ENCODE results near the gene LRMDA.

The LRMDA gene

DNA sequence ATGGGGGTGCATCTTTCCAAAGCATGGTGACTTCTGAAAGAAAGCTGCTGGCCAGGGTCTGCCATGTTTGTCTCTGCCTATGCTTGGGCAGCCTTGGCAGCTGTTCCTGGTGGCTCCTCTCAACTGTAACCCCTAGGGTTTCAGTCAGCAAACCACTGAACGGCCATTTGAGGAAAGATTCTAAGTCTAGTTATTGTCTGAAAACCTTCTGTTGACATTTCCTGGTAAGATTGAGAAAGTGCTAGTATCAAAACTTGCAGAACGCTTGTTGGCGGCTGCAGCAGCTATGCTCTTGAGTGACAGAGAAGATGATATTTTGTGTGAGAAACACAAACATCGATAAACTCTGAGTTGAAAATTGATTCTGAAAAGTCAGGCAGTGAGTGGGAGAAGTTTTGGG lies 523.1 kb downstream of the LRMDA start:
- no peak overlapping the region for H3K27ac Mint-ChIP-seq
- H3K36me3 Mint-ChIP-seq (ENCODE audit: low read depth) = no peaks in the 10 kb centered on the region
- intact Hi-C loops (cut with micrococcal nuclease) = no loop called here
- no peaks in the 10 kb centered on the region for H3K27me3 Mint-ChIP-seq
- H3K9me3 Mint-ChIP-seq = no peaks in the 10 kb centered on the region
- H3K4me1 Mint-ChIP-seq (ENCODE audit: low read depth) = peaks cover 59% of the 10 kb centered on the region
- H3K4me3 Mint-ChIP-seq = no peak overlapping the region

GRCh38 chr10:75955973-75956502 lies 524.6 kb downstream of the LRMDA start:
- Mint-ChIP-seq H3K4me3 (peak overlapping the region; percentile 23), H3K27ac (peak overlapping the region; percentile 95)

GRCh38 chr10:75956624-75957023 lies 525.2 kb downstream of the LRMDA start:
- Mint-ChIP-seq H3K36me3 (ENCODE audit: low read depth) (peaks cover 1% of the 10 kb centered on the region), H3K9me3 (no peaks in the 10 kb centered on the region)
- intact Hi-C loops (cut with micrococcal nuclease) = no loop called here

More at GRCh38 chr10:75955973-75956502, 524.6 kb downstream of the LRMDA start:
- Mint-ChIP-seq H3K36me3 (ENCODE audit: low read depth) (no peaks in the 10 kb centered on the region), H3K27me3 (no peaks in the 10 kb centered on the region), H3K4me1 (ENCODE audit: low read depth) (peaks cover 61% of the 10 kb centered on the region), H3K9me3 (no peaks in the 10 kb centered on the region)
- intact Hi-C loops (cut with micrococcal nuclease) = no loop called here

DNA sequence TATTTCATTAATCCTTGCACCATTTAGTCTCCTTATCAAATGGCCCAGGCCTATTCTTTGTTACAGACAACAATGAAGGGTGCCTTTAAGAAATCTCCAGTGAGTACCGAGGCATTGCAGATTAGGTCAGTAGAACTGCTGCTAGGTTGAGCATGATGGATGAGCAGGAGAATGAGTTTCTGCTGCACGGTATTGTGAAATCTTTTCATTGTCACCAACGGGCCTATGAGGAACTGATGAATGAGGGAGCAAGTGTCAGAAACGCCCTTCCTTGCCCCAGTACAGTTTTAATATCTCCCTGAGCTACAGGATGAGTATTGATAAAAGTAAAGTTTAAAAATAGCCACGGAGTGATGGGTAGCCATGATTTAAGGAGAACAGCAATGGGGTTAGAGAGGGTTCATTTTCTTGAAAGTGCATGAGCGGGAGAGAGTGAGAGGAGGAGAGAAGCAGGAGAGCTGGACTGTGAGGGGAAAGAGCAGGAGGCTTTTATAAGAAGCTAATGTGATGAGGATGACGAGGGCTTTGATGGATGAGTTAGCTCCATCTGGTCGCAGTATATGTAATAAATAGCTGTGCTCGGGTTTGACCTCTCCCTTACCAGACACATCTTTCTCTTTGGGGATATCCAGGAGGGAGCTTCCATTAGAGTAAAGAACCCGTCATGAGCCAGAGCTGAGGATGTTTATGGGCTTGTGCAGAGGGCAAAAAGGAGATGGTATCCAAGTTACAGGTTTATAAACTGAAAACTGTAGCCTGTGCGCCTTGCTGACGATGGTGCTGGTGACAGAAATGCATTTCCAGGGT lies 526.1 kb downstream of the LRMDA start:
- Mint-ChIP-seq H3K27ac (peak overlapping the region; percentile 21), H3K9me3 (no peaks in the 10 kb centered on the region), H3K4me1 (ENCODE audit: low read depth) (peaks cover 61% of the 10 kb centered on the region), H3K36me3 (ENCODE audit: low read depth) (peaks cover 6% of the 10 kb centered on the region), H3K4me3 (no peak overlapping the region), H3K27me3 (no peaks in the 10 kb centered on the region)
- intact Hi-C loops (cut with micrococcal nuclease) = no loop called here

More at GRCh38 chr10:75956624-75957023, 525.2 kb downstream of the LRMDA start:
- Mint-ChIP-seq H3K27me3 (no peaks in the 10 kb centered on the region), H3K27ac (peak overlapping the region; percentile 95), H3K4me1 (ENCODE audit: low read depth) (peaks cover 61% of the 10 kb centered on the region), H3K4me3 (peak overlapping the region; percentile 23)

DNA sequence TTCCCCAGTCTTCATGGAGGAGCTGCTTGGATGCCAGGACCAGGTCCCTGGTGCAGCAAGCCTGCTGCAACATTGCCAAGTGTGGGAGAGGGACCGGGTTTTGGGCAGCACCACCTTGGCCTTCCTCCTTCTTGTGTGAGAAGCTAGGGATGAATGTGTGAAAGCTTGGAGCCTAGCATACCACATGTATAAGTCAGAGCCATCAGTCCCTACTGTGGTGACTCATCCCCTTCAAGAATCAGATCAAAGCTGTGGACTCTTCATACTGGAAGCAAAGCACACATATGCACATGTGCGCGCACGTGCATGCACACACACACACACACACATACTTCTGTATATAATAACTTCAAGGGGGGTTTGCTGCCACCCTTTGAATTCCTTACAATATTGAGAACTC lies 527.8 kb downstream of the LRMDA start:
- intact Hi-C loops (cut with micrococcal nuclease) = no loop called here
- Mint-ChIP-seq H3K9me3 (no peaks in the 10 kb centered on the region), H3K4me1 (ENCODE audit: low read depth) (peaks cover 53% of the 10 kb centered on the region), H3K36me3 (ENCODE audit: low read depth) (peaks cover 6% of the 10 kb centered on the region), H3K27me3 (no peaks in the 10 kb centered on the region), H3K27ac (no peak overlapping the region), H3K4me3 (no peak overlapping the region)

DNA sequence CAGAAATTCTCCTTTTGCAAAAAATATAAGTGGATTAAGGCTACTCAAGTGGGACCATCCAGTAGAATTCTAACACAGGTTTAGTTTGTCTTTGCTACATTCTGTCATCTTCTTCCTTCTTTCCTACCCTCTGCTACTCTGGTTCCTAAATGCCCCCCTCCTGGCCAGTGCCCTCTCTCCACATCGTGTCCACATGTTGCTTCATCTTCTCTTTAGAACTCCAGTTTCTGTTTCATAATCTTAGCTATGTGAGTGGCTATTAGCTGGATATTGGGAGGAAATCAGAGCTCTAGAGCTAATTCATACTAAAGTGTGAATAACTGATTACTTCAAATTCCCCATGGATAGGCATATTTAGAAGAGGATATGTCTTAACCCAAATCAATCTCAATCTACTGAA lies 528.5 kb downstream of the LRMDA start:
- H3K36me3 Mint-ChIP-seq (ENCODE audit: low read depth) = peaks cover 6% of the 10 kb centered on the region
- H3K4me1 Mint-ChIP-seq (ENCODE audit: low read depth) = peaks cover 47% of the 10 kb centered on the region
- intact Hi-C loops (cut with micrococcal nuclease) = no loop called here
- H3K4me3 Mint-ChIP-seq = no peak overlapping the region
- H3K9me3 Mint-ChIP-seq = no peaks in the 10 kb centered on the region
- H3K27ac Mint-ChIP-seq = no peak overlapping the region
- H3K27me3 Mint-ChIP-seq = no peaks in the 10 kb centered on the region

GRCh38 chr10:75962395-75963061 lies 531.1 kb downstream of the LRMDA start:
- peaks cover 24% of the 10 kb centered on the region for H3K4me1 Mint-ChIP-seq (ENCODE audit: low read depth)
- no peaks in the 10 kb centered on the region for H3K27me3 Mint-ChIP-seq
- intact Hi-C loops (cut with micrococcal nuclease) = no loop called here
- H3K9me3 Mint-ChIP-seq = no peaks in the 10 kb centered on the region
- H3K36me3 Mint-ChIP-seq (ENCODE audit: low read depth) = peaks cover 6% of the 10 kb centered on the region
- H3K27ac Mint-ChIP-seq = no peak overlapping the region
- no peak overlapping the region for H3K4me3 Mint-ChIP-seq

GRCh38 chr10:75967491-75967890 lies 536.1 kb downstream of the LRMDA start:
- intact Hi-C loops (cut with micrococcal nuclease) = no loop called here
- Mint-ChIP-seq H3K9me3 (no peaks in the 10 kb centered on the region), H3K27me3 (no peaks in the 10 kb centered on the region), H3K4me1 (ENCODE audit: low read depth) (peaks cover 10% of the 10 kb centered on the region), H3K36me3 (ENCODE audit: low read depth) (no peaks in the 10 kb centered on the region), H3K27ac (no peak overlapping the region), H3K4me3 (no peak overlapping the region)

GRCh38 chr10:75969031-75969430 lies 537.6 kb downstream of the LRMDA start:
- Mint-ChIP-seq H3K4me1 (ENCODE audit: low read depth) (peaks cover 17% of the 10 kb centered on the region), H3K27me3 (no peaks in the 10 kb centered on the region), H3K27ac (no peak overlapping the region), H3K36me3 (ENCODE audit: low read depth) (no peaks in the 10 kb centered on the region), H3K9me3 (no peaks in the 10 kb centered on the region), H3K4me3 (no peak overlapping the region)
- intact Hi-C loops (cut with micrococcal nuclease) = no loop called here

DNA sequence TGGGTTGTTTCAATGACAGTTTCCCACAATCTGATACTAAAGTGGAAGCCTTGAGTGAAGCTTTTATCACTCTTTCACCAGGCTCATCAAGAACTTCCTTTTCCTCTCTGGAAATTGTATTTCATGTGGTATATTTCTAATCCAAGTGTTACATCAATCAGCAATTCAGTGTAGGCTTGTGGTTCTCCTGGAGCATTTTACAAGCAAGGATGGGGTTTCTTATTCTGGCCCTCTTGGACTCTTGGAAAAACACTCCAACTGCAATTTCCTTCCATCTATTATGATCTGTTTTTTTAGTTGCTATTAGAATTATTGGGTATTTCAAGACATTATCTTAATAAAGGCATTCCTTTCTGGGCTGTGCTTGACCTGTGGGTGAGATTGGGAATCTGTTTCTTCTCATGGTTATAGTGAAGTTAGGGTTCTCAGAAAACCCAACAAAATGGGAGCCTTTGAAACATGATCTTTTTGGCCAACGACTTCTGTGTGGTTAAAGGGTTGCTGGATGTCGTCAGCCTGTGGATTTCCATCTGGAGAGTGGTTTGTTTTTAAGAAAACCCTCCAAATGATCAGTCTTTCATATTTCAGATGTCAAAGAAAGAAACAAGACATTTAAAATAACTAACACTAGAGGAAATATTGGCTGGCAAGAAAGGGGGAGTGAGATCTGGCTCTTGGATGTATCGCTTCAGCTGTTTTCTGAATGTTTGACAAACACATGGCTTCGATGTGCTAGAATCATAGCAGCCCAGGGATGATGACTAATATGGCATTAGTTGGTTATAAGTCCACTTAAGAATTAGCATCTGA lies 540.2 kb downstream of the LRMDA start:
- no peaks in the 10 kb centered on the region for H3K9me3 Mint-ChIP-seq
- H3K27me3 Mint-ChIP-seq = no peaks in the 10 kb centered on the region
- H3K36me3 Mint-ChIP-seq (ENCODE audit: low read depth) = no peaks in the 10 kb centered on the region
- no peak overlapping the region for H3K27ac Mint-ChIP-seq
- intact Hi-C loops (cut with micrococcal nuclease) = no loop called here
- peaks cover 17% of the 10 kb centered on the region for H3K4me1 Mint-ChIP-seq (ENCODE audit: low read depth)
- no peak overlapping the region for H3K4me3 Mint-ChIP-seq

GRCh38 chr10:75972491-75973276 lies 541.3 kb downstream of the LRMDA start:
- Mint-ChIP-seq H3K36me3 (ENCODE audit: low read depth) (no peaks in the 10 kb centered on the region), H3K27ac (no peak overlapping the region), H3K4me3 (no peak overlapping the region), H3K27me3 (no peaks in the 10 kb centered on the region), H3K9me3 (no peaks in the 10 kb centered on the region), H3K4me1 (ENCODE audit: low read depth) (peaks cover 17% of the 10 kb centered on the region)
- intact Hi-C loops (cut with micrococcal nuclease) = no loop called here

GRCh38 chr10:75974080-75974479 lies 542.7 kb downstream of the LRMDA start:
- Mint-ChIP-seq H3K27ac (peak overlapping the region; percentile 14), H3K36me3 (ENCODE audit: low read depth) (no peaks in the 10 kb centered on the region), H3K9me3 (no peaks in the 10 kb centered on the region), H3K4me1 (ENCODE audit: low read depth) (peaks cover 17% of the 10 kb centered on the region), H3K4me3 (no peak overlapping the region), H3K27me3 (no peaks in the 10 kb centered on the region)
- intact Hi-C loops (cut with micrococcal nuclease) = no loop called here

DNA sequence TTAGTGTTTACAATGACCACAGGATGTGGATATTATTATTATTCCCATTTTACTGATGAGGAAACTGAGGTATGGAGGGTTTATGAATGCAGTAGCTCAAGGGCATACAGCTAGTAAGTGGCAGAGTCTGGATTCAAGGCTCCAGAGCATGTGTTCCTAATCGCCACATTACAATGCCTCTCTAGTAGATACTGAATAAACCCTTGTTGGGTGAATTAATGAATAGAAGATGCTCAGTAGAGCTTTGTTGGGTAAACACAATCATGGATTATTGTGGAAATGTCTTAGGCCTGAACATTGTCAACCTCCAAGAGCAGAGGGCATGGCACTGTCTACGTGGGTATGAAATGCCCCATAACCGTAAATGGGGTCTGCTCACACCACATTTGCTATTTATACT lies 545.3 kb downstream of the LRMDA start:
- H3K36me3 Mint-ChIP-seq (ENCODE audit: low read depth) = peaks cover 9% of the 10 kb centered on the region

More for the DNA sequence above, 545.3 kb downstream of the LRMDA start:
- H3K9me3 Mint-ChIP-seq = no peaks in the 10 kb centered on the region
- no peaks in the 10 kb centered on the region for H3K27me3 Mint-ChIP-seq
- no peak overlapping the region for H3K27ac Mint-ChIP-seq
- H3K4me3 Mint-ChIP-seq = no peak overlapping the region
- intact Hi-C loops (cut with micrococcal nuclease) = no loop called here
- peaks cover 27% of the 10 kb centered on the region for H3K4me1 Mint-ChIP-seq (ENCODE audit: low read depth)

Measured in dendritic cell treated with granulocyte-macrophage colony-stimulating factor and Interleukin-4, amounts not matched to agents 40 ng/mL and 50 ng/mL, for 4 days (primary cell).